ENCODE measurements around the gene DNAH9.

The DNAH9 gene

DNA sequence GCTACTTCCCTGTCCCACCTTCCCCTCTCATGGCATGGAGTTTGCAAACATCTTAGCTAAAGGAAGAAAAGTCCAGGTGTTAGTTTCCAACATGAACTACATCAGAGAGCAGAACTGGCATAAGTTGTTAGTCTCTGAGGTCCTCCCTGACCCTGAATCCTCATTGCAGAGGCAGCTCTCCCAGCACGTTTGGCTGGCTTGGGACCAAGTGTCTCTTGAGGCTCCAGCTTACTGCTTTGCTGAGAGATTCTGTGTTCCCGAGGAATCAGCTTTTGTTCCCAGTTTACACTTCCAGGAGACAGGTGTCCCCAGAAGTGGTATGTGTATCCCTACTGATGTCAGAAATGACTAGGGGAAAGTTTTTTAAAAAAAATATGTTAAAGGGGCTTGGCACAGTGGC, 14.7 kb downstream of the DNAH9 start:
- Histone ChIP-seq H3K27ac (no peak overlapping the region), H3K27me3 (replicated peaks) (no peaks in the 10 kb centered on the region), H3K4me3 (ENCODE audit: low read depth, low read length) (no peak overlapping the region), H3K36me3 (replicated peaks) (no peaks in the 10 kb centered on the region)
- in situ Hi-C loops (cut with HindIII; ENCODE audit: low pct_ligation_motif_present, low sequenced_read_pairs), result no loop called here
- TF ChIP-seq, protein P1, sequence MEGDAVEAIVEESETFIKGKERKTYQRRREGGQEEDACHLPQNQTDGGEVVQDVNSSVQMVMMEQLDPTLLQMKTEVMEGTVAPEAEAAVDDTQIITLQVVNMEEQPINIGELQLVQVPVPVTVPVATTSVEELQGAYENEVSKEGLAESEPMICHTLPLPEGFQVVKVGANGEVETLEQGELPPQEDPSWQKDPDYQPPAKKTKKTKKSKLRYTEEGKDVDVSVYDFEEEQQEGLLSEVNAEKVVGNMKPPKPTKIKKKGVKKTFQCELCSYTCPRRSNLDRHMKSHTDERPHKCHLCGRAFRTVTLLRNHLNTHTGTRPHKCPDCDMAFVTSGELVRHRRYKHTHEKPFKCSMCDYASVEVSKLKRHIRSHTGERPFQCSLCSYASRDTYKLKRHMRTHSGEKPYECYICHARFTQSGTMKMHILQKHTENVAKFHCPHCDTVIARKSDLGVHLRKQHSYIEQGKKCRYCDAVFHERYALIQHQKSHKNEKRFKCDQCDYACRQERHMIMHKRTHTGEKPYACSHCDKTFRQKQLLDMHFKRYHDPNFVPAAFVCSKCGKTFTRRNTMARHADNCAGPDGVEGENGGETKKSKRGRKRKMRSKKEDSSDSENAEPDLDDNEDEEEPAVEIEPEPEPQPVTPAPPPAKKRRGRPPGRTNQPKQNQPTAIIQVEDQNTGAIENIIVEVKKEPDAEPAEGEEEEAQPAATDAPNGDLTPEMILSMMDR (IDR thresholded peaks at IDR 0.05; ENCODE audit: low read depth, low read length, missing control alignments), result no peak
- DNase-seq, result no peak

DNA sequence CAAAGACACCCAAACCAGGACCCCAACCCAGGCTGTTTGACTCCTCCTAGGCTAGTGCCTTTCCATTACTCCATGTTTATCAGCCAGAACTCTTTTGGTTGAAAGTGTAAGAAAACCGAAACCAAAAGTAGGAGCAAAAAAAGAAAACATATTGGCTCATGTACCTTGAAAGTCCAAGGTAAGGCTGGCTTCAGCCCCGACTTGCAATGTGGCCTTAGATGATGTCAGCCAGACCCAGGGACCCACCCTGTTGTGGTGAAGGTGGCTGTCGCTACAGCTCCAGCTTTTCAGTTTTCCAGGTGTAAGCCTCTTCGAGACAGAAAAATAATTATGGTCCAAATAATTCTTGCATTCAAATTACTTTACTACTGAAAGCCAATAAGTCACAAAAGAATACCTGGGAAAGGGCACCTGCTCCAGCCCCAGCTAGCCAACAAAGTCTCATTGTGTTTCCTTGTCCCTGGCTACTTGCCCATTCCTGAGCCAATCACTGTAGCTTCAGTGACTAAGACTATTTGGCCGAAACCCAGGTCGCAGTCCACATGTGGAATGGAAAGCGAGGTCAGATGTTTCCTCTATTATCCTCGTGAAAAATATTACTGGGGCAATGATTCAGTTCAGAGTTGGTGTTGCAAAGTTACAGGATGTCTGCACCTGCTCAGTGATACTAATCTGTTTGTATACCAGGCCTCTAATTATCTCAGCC, 20.7 kb downstream of the DNAH9 start:
- Histone ChIP-seq H3K27me3 (replicated peaks) (no peaks in the 10 kb centered on the region), H3K4me3 (ENCODE audit: low read depth, low read length) (no peak overlapping the region), H3K27ac (no peak overlapping the region), H3K36me3 (replicated peaks) (no peaks in the 10 kb centered on the region)
- TF ChIP-seq, protein P1 (IDR thresholded peaks at IDR 0.05; ENCODE audit: low read depth, low read length, missing control alignments), result no peak
- DNase-seq, result no peak
- in situ Hi-C loops (cut with HindIII; ENCODE audit: low pct_ligation_motif_present, low sequenced_read_pairs), result no loop called here

DNA sequence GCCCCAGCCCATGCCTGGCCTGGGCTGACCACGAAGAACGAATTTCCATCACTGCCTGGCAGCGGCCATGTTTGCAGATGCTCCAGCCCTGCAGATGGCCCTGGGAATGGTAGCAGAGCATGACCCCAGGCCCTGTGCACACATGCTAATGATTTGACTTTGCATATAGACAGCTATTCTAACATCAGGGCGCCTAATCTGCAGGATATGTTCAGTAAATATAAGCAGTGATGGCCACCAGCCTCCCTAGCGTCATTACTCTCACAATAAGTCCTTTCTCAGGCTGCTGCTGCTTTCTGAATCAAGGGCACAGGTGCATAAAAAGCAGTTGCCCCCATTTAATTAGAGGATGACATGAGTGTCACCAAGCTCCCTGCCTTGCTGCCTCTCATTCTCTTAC, 24.2 kb downstream of the DNAH9 start:
- in situ Hi-C loops (cut with HindIII; ENCODE audit: low pct_ligation_motif_present, low sequenced_read_pairs), result no loop called here
- TF ChIP-seq, protein P1 (IDR thresholded peaks at IDR 0.05; ENCODE audit: low read depth, low read length, missing control alignments), result no peak
- Histone ChIP-seq H3K4me3 (ENCODE audit: low read depth, low read length) (no peak overlapping the region), H3K36me3 (replicated peaks) (no peaks in the 10 kb centered on the region), H3K27me3 (replicated peaks) (no peaks in the 10 kb centered on the region), H3K27ac (no peak overlapping the region)
- no peak for DNase-seq

DNA sequence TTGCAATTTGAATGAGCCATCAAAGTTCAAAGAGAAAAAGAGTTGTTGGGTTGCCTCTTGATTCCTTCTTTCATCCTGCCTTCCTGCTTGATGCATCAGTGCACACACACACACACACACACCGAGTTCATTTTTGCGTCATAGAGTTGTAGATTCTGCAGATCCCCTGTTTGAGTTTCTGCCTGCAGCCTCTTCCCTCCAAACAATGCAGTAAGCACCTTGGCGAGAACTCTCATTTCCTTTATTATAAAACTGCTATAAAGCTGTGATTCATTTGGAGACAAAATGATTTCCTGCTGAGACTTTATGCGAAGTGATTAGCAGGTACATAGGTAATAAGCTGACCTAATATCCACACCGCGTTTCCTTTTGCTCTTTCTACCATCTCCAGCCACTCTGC, 26.7 kb downstream of the DNAH9 start:
- Histone ChIP-seq H3K4me3 (ENCODE audit: low read depth, low read length) (no peak overlapping the region), H3K27me3 (replicated peaks) (no peaks in the 10 kb centered on the region), H3K27ac (no peak overlapping the region), H3K36me3 (replicated peaks) (no peaks in the 10 kb centered on the region)
- no peak for DNase-seq
- TF ChIP-seq, protein P1 (IDR thresholded peaks at IDR 0.05; ENCODE audit: low read depth, low read length, missing control alignments), result no peak
- in situ Hi-C loops (cut with HindIII; ENCODE audit: low pct_ligation_motif_present, low sequenced_read_pairs), result no loop called here

DNA sequence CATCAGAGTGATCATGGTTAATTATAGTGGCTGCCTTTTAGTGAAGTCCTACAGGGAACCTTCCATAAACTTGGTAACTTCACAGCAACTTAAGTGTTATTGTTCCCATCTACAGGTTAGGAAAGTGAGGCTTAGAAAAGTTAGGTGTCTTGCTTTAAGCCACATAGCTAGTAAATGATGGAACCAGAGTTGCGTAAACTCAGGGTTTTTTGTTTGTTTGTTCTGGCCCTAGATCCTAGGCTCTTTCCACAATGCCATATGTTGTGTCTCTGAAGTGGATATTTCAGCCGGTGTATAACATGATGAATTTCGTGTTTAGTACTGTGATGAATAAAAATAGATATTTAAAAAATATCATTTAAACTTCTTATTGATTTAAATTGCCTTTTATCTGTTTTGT, 27.6 kb downstream of the DNAH9 start:
- TF ChIP-seq, protein P1 (IDR thresholded peaks at IDR 0.05; ENCODE audit: low read depth, low read length, missing control alignments), result no peak
- no peak for DNase-seq
- H3K27ac ChIP-seq, result no peak overlapping the region
- H3K4me3 ChIP-seq (ENCODE audit: low read depth, low read length), result no peak overlapping the region
- no peaks in the 10 kb centered on the region for H3K27me3 ChIP-seq (replicated peaks)
- in situ Hi-C loops (cut with HindIII; ENCODE audit: low pct_ligation_motif_present, low sequenced_read_pairs), result no loop called here
- no peaks in the 10 kb centered on the region for H3K36me3 ChIP-seq (replicated peaks)
